ENCODE data around the gene MOV10L1.

GRCh38 chr22:50048836-50049235 is 41.0 kb upstream of the MOV10L1 start:
- TF ChIP-seq, protein P1, sequence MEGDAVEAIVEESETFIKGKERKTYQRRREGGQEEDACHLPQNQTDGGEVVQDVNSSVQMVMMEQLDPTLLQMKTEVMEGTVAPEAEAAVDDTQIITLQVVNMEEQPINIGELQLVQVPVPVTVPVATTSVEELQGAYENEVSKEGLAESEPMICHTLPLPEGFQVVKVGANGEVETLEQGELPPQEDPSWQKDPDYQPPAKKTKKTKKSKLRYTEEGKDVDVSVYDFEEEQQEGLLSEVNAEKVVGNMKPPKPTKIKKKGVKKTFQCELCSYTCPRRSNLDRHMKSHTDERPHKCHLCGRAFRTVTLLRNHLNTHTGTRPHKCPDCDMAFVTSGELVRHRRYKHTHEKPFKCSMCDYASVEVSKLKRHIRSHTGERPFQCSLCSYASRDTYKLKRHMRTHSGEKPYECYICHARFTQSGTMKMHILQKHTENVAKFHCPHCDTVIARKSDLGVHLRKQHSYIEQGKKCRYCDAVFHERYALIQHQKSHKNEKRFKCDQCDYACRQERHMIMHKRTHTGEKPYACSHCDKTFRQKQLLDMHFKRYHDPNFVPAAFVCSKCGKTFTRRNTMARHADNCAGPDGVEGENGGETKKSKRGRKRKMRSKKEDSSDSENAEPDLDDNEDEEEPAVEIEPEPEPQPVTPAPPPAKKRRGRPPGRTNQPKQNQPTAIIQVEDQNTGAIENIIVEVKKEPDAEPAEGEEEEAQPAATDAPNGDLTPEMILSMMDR (IDR thresholded peaks at IDR 0.05): no peak
- TF ChIP-seq POLR2A (IDR thresholded peaks at IDR 0.05): no peak

Measured in Peyer's patch (tissue), 4 donors.